Bone marrow (tissue), 2 donors: Measurements from ENCODE around the gene NKIRAS2.

ENCODE experiments used
- DNase-seq, 2 donors: peaks; one replicate each; lab custom pipeline; 2025; lab: John Stamatoyannopoulos, UW

NKIRAS2 gene

GRCh38 chr17:42055027-42055426 lies 35.1 kb downstream of the NKIRAS2 start:
- DNase-seq: no peak

GRCh38 chr17:42055496-42055895 lies 35.6 kb downstream of the NKIRAS2 start:
- no peak for DNase-seq

GRCh38 chr17:42056635-42057034 lies 36.7 kb downstream of the NKIRAS2 start:
- DNase-seq: no peak

- no peak for DNase-seq
Measured at GRCh38 chr17:42058063-42058462, 38.2 kb downstream of the NKIRAS2 start.

GRCh38 chr17:42059815-42060214 lies 39.9 kb downstream of the NKIRAS2 start:
- DNase-seq: no peak

GRCh38 chr17:42060231-42060630 lies 40.3 kb downstream of the NKIRAS2 start:
- DNase-seq: no peak

GRCh38 chr17:42061646-42062487 lies 42.0 kb downstream of the NKIRAS2 start:
- DNase-seq: no peak

- DNase-seq: no peak
Measured at GRCh38 chr17:42062681-42063080, 42.8 kb downstream of the NKIRAS2 start.

- no peak for DNase-seq
Measured at GRCh38 chr17:42065201-42065600, 45.3 kb downstream of the NKIRAS2 start.

- peak; percentile 30 to 41 for DNase-seq
Measured at GRCh38 chr17:42067371-42068091, 47.6 kb downstream of the NKIRAS2 start.

GRCh38 chr17:42068979-42069378 lies 49.1 kb downstream of the NKIRAS2 start:
- no peak for DNase-seq

- DNase-seq: no peak
Measured at GRCh38 chr17:42071810-42072209, 51.9 kb downstream of the NKIRAS2 start.

- DNase-seq: peak in 1 of 2 donors; percentile 23
Measured at GRCh38 chr17:42072323-42073187, 52.7 kb downstream of the NKIRAS2 start.
